CD1c-positive myeloid dendritic cell (primary cell): ENCODE results near the gene SLC25A42.

Experiments used
- DNase-seq: peaks from one replicate; pipeline ENCODE4 v3.0.0-alpha.2; 2016; ENCODE audit errors: extremely low spot score

SLC25A42 gene

GRCh38 chr19:19051478-19052213, 12.1 kb upstream of the SLC25A42 start:
- no peak for DNase-seq

GRCh38 chr19:19052921-19053320, 10.9 kb upstream of the SLC25A42 start:
- DNase-seq = no peak

- DNase-seq = peak; percentile 61
Observed at GRCh38 chr19:19053508-19054314, 10.1 kb upstream of the SLC25A42 start.

GRCh38 chr19:19054315-19054938, 9.4 kb upstream of the SLC25A42 start:
- no peak for DNase-seq

GRCh38 chr19:19054939-19055440, 8.8 kb upstream of the SLC25A42 start:
- DNase-seq = no peak

- DNase-seq = no peak
Observed at GRCh38 chr19:19055701-19056100, 8.1 kb upstream of the SLC25A42 start.

- no peak for DNase-seq
Observed at GRCh38 chr19:19056636-19057275, 7.0 kb upstream of the SLC25A42 start.

GRCh38 chr19:19057317-19057716, 6.5 kb upstream of the SLC25A42 start:
- no peak for DNase-seq

- no peak for DNase-seq
Observed at GRCh38 chr19:19057720-19058119, 6.1 kb upstream of the SLC25A42 start.

GRCh38 chr19:19059018-19059836, 4.6 kb upstream of the SLC25A42 start:
- DNase-seq = no peak

GRCh38 chr19:19059837-19060611, 3.8 kb upstream of the SLC25A42 start:
- DNase-seq = no peak

- DNase-seq = no peak
Observed at GRCh38 chr19:19061506-19061905, 2.3 kb upstream of the SLC25A42 start.

- no peak for DNase-seq
Observed at GRCh38 chr19:19062454-19063182, 1.2 kb upstream of the SLC25A42 start.

GRCh38 chr19:19064098-19064722, 416 bp downstream of the SLC25A42 start:
- no peak for DNase-seq

- DNase-seq = peak; percentile 5
Observed at GRCh38 chr19:19064811-19065745, 1.3 kb downstream of the SLC25A42 start.

- DNase-seq = no peak
Observed at GRCh38 chr19:19067276-19068072, 3.7 kb downstream of the SLC25A42 start.
